Prostate gland (tissue), 2 donors: ENCODE measurements around the gene SERINC3. TPM values are rescaled to one million over a fixed set of nuclear protein-coding genes. Genes with fewer than 3 reads are reported as not detected.

Experiments used
- DNase-seq: peaks from one replicate; pipeline ENCODE4 v3.0.0-alpha.2; 2019; ENCODE audit warnings: low spot score
- H3K27ac ChIP-seq, 2 donors: fragments of 200-600 bp; sonication (generic); 2 replicates each; pipeline ENCODE4 v1.5.1; 2017 to 2019
- H3K27me3 ChIP-seq: fragments of 200-600 bp; sonication (generic); replicated peaks from 2 replicates; pipeline ENCODE4 v1.5.1; 2019; ENCODE audit not compliant: insufficient read depth
- H3K36me3 ChIP-seq, 2 donors: fragments of 200-600 bp; sonication (generic); 1 replicate in 1 of 2; 2 replicates in 1 of 2; pipeline versions ENCODE4 v1.5.1 to v1.8.1; 2017 to 2019
- H3K4me1 ChIP-seq: fragments of 200-600 bp; sonication (generic); replicated peaks from 2 replicates; pipeline ENCODE4 v1.5.1; 2019
- H3K4me3 ChIP-seq, 2 donors: fragments of 200-600 bp; sonication (generic); 2 replicates each; pipeline ENCODE4 v1.5.1; 2017 to 2019
- H3K9me3 ChIP-seq: fragments of 200-600 bp; sonication (generic); 2 replicates; pipeline ENCODE4 v1.5.1; 2017
- POLR2A ChIP-seq: fragments of 450-650 bp; IDR thresholded peaks from one replicate; pipeline ENCODE4 v1.6.1; 2016; ENCODE audit warnings: antibody characterized with exemption, mild to moderate bottlenecking
- POLR2AphosphoS5 ChIP-seq: sonication (generic); formaldehyde crosslinking; IDR thresholded peaks from one replicate; pipeline ENCODE4 v1.6.1; 2017; ENCODE audit warnings: antibody characterized with exemption
- WGBS: methylation state at CpG from one replicate; pipeline ENCODE4 v1.1.5; 2018; 5-methylcytosine and 5-hydroxymethylcytosine counted together
- intact Hi-C: fragments of 100-400 bp; cut with DNase I; formaldehyde crosslinking; loops from one replicate; pipeline ENCODE4 v1.14.2; 2022
- total RNA-seq, 2 donors: library from RNA; depleted of rRNA; stranded (reverse); fragments of >200 nt; gene quantifications; one replicate each; pipeline ENCODE4 v1.1.0, GENCODE V29; 2016
- TF ChIP-seq, protein P1 (sequence below), 4 experiments: fragments of 200-600 bp in 2 of 4; fragments of 450-650 bp in 2 of 4; sonication (generic) in 2 of 4; IDR thresholded peaks; 1 replicate in 3 of 4; 2 replicates in 1 of 4; pipeline ENCODE4 v1.5.1; 2016 to 2019; ENCODE audit warnings: antibody characterized with exemption in 4 of 4, mild to moderate bottlenecking in 2 of 4, moderate library complexity in 2 of 4

Gene SERINC3
- total RNA-seq, 2 donors from 2014 or later = 89.1 to 141 TPM

- Histone ChIP-seq H3K9me3 (no peaks in the 10 kb centered on the region), H3K4me1 (no peaks in the 10 kb centered on the region), H3K27me3 (no peaks in the 10 kb centered on the region), H3K27ac (no peak overlapping the region), H3K4me3 (no peak overlapping the region), H3K36me3 (no peaks in the 10 kb centered on the region)
- WGBS = 71% methylated on average over 3 of the region's 3 CpGs
- DNase-seq = no peak
- intact Hi-C loops = no loop called here
- TF ChIP-seq POLR2A (no peak), POLR2AphosphoS5 (no peak)
- TF ChIP-seq, protein P1, sequence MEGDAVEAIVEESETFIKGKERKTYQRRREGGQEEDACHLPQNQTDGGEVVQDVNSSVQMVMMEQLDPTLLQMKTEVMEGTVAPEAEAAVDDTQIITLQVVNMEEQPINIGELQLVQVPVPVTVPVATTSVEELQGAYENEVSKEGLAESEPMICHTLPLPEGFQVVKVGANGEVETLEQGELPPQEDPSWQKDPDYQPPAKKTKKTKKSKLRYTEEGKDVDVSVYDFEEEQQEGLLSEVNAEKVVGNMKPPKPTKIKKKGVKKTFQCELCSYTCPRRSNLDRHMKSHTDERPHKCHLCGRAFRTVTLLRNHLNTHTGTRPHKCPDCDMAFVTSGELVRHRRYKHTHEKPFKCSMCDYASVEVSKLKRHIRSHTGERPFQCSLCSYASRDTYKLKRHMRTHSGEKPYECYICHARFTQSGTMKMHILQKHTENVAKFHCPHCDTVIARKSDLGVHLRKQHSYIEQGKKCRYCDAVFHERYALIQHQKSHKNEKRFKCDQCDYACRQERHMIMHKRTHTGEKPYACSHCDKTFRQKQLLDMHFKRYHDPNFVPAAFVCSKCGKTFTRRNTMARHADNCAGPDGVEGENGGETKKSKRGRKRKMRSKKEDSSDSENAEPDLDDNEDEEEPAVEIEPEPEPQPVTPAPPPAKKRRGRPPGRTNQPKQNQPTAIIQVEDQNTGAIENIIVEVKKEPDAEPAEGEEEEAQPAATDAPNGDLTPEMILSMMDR (IDR thresholded peaks at IDR 0.05) = no peak
Observed at GRCh38 chr20:44455126-44455525, 66.7 kb downstream of the SERINC3 start.

DNA sequence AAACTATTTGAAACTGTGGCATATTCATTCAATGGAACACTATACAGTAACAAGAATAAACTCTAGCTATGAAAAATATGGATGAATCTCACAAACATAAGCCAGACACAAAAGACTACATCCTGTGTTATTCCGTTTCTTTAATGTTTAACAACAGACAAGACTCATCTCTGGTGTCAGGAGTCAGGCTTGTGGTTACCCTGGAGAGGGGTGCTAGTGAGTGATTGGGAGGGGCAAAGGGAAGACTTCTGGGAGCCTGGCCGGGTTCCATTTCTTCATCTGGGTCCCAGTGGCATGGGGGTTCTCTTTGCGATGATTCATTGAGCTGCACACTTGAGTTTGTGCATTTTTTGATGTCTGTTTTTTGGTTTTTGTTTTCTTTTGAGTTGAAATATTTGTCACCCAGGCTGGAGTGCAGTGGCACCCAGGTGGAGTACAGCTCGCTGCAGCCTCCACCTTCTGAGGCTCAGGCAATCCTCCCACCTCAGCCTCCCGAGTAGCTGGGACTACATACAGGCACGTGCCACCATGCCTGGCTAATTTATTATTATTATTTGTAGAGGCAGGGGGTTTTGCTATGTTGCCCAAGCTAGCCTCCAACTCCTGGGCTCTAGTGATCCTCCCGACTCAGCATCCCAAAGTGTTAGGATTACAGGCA is 67.4 kb downstream of the SERINC3 start:
- TF ChIP-seq POLR2AphosphoS5 (no peak), POLR2A (no peak)
- TF ChIP-seq, protein P1 (IDR thresholded peaks at IDR 0.05) = no peak
- no peaks in the 10 kb centered on the region for H3K4me1 ChIP-seq
- intact Hi-C loops = no loop called here
- DNase-seq = no peak
- no peaks in the 10 kb centered on the region for H3K9me3 ChIP-seq
- 85% methylated on average over 7 of the region's 7 CpGs for WGBS
- H3K27ac ChIP-seq = no peak overlapping the region
- H3K4me3 ChIP-seq = no peak overlapping the region
- H3K27me3 ChIP-seq = no peaks in the 10 kb centered on the region
- no peaks in the 10 kb centered on the region for H3K36me3 ChIP-seq

- H3K27me3 ChIP-seq = no peaks in the 10 kb centered on the region
- intact Hi-C loops = no loop called here
- no peaks in the 10 kb centered on the region for H3K9me3 ChIP-seq
- H3K4me1 ChIP-seq = no peaks in the 10 kb centered on the region
- H3K4me3 ChIP-seq = no peak overlapping the region
- no peaks in the 10 kb centered on the region for H3K36me3 ChIP-seq
- 84% methylated on average over 7 of the region's 7 CpGs for WGBS
- TF ChIP-seq POLR2A = no peak
- TF ChIP-seq, protein P1 (IDR thresholded peaks at IDR 0.05) = no peak
- TF ChIP-seq POLR2AphosphoS5 = no peak
- DNase-seq = no peak
- H3K27ac ChIP-seq = no peak overlapping the region
Observed at GRCh38 chr20:44450903-44451450, 70.9 kb downstream of the SERINC3 start.

- no peaks in the 10 kb centered on the region for H3K36me3 ChIP-seq
- no peaks in the 10 kb centered on the region for H3K9me3 ChIP-seq
- intact Hi-C loops = no loop called here
- no peak overlapping the region for H3K27ac ChIP-seq
- TF ChIP-seq POLR2AphosphoS5 = no peak
- TF ChIP-seq, protein P1 (IDR thresholded peaks at IDR 0.05) = no peak
- TF ChIP-seq POLR2A = no peak
- 32% methylated on average over 3 of the region's 3 CpGs for whole genome bisulfite sequencing
- no peak for DNase-seq
- H3K4me3 ChIP-seq = no peak overlapping the region
- no peaks in the 10 kb centered on the region for H3K4me1 ChIP-seq
- H3K27me3 ChIP-seq = no peaks in the 10 kb centered on the region
Observed at GRCh38 chr20:44450281-44450889, 71.5 kb downstream of the SERINC3 start.

- Histone ChIP-seq H3K4me3 (no peak overlapping the region), H3K27ac (no peak overlapping the region), H3K9me3 (no peaks in the 10 kb centered on the region), H3K36me3 (no peaks in the 10 kb centered on the region), H3K27me3 (no peaks in the 10 kb centered on the region), H3K4me1 (no peaks in the 10 kb centered on the region)
- TF ChIP-seq, protein P1 (IDR thresholded peaks at IDR 0.05) = no peak
- no peak for TF ChIP-seq POLR2AphosphoS5
- no peak for TF ChIP-seq POLR2A
- WGBS = 78% methylated on average over 7 of the region's 7 CpGs
- no peak for DNase-seq
- intact Hi-C loops = no loop called here
Observed at GRCh38 chr20:44449864-44450263, 72.0 kb downstream of the SERINC3 start.
